Measurements from ENCODE around the gene ANOS1. TPM values are rescaled to one million over a fixed set of nuclear protein-coding genes. Genes with fewer than 3 reads are reported as not detected.

The ANOS1 gene
- total and polyA plus RNA-seq, 2 of the 13 experiments (the other 11 are each of a cell fraction or from before 2014, with no cell fraction given): not detected

- no peaks in the 10 kb centered on the region for H3K4me1 ChIP-seq (ENCODE audit: insufficient read depth, low read length)
- peak overlapping the region; percentile 47 for H3K4me2 ChIP-seq (ENCODE audit: low read depth, low read length)
- H3K9ac ChIP-seq (ENCODE audit: insufficient read depth, low read depth, low read length): no peak overlapping the region
- BruUV-seq (replicated peaks): no TSS peak
- POLR2A ChIA-PET: no interaction called here
- no peaks in the 10 kb centered on the region for H4K20me1 ChIP-seq (ENCODE audit: insufficient read depth, low read length)
- DNase-seq (ENCODE audit: low spot score) (no peak), FAIRE-seq (no peak), ATAC-seq (peak; percentile 19; the same call in 1 of the 3 replicates)
- in situ Hi-C loops (cut with HindIII; ENCODE audit: extremely low pct_ligation_motif_present, low pct_unique_long_range_greater_than_20kb) (no loop called here), intact Hi-C loops (cut with micrococcal nuclease; ENCODE audit: unreplicated experiment) (no loop called here)
- 82% methylated on average over 8 of the region's 69 CpGs for WGBS (ENCODE audit: low lambda C conversion rate)
- H3K36me3 ChIP-seq (replicated peaks in 1 of 2; ENCODE audit: control insufficient read depth in 1 of 2, insufficient read depth in 2 of 2, low read length in 2 of 2): no peaks in the 10 kb centered on the region
- CTCF ChIA-PET (ENCODE audit: low intra/inter-chr PET ratio, low total read pairs): no interaction called here
- no peaks in the 10 kb centered on the region for H3K79me2 ChIP-seq (ENCODE audit: insufficient read depth, low read length)
- H3K9me3 ChIP-seq (ENCODE audit: low read length): no peaks in the 10 kb centered on the region
- peak overlapping the region in 1 of 3 experiments; percentile 46; a peak in 1 of 6 replicates for H3K4me3 ChIP-seq (replicated peaks in 1 of 3; ENCODE audit: insufficient read depth in 1 of 3, low read depth in 2 of 3, low read length in 3 of 3)
- peaks cover 0 to 9% of the 10 kb centered on the region in 2 experiments; a peak in 1 of 5 replicates for H3K27me3 ChIP-seq (ENCODE audit: control insufficient read depth in 1 of 2, insufficient read depth in 2 of 2, low read length in 2 of 2)
- H3K27ac ChIP-seq (ENCODE audit: extremely low read length, insufficient read depth, low read length): no peak overlapping the region
- H2AFZ ChIP-seq (ENCODE audit: low read length): no peak overlapping the region
- TF ChIP-seq ZNF530 (CRISPR knock-in tag; IDR thresholded peaks at IDR 0.05; ENCODE audit: low read depth) (no peak), FLYWCH1 (CRISPR knock-in tag; IDR thresholded peaks at IDR 0.05) (no peak), POGK (CRISPR knock-in tag; conservative IDR thresholded peaks at IDR 0.05) (no peak), MXI1 (IDR thresholded peaks at IDR 0.05; ENCODE audit: borderline replicate concordance, low read depth, low read length) (no peak), HOMEZ (CRISPR knock-in tag; IDR thresholded peaks at IDR 0.05; ENCODE audit: low read depth) (no peak), DDIT3 (CRISPR knock-in tag; IDR thresholded peaks at IDR 0.05) (no peak), PAF1 (CRISPR knock-in tag; IDR thresholded peaks at IDR 0.05) (no peak), HIVEP1 (CRISPR knock-in tag; IDR thresholded peaks at IDR 0.05) (no peak), HNRNPK (IDR thresholded peaks at IDR 0.05; ENCODE audit: low read depth, low read length, poor library complexity, severe bottlenecking) (no peak), REPIN1 (CRISPR knock-in tag; IDR thresholded peaks at IDR 0.05; ENCODE audit: borderline replicate concordance, low read depth) (no peak), KDM3A (CRISPR knock-in tag; IDR thresholded peaks at IDR 0.05; ENCODE audit: low read depth) (no peak), ZNF562 (CRISPR knock-in tag; IDR thresholded peaks at IDR 0.05; ENCODE audit: borderline replicate concordance) (no peak), LRRFIP1 (CRISPR knock-in tag; conservative IDR thresholded peaks at IDR 0.05) (no peak)
- TF ChIP-seq, protein P1, sequence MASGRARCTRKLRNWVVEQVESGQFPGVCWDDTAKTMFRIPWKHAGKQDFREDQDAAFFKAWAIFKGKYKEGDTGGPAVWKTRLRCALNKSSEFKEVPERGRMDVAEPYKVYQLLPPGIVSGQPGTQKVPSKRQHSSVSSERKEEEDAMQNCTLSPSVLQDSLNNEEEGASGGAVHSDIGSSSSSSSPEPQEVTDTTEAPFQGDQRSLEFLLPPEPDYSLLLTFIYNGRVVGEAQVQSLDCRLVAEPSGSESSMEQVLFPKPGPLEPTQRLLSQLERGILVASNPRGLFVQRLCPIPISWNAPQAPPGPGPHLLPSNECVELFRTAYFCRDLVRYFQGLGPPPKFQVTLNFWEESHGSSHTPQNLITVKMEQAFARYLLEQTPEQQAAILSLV (CRISPR knock-in tag; IDR thresholded peaks at IDR 0.05; ENCODE audit: borderline replicate concordance): no peak
- TF ChIP-seq, protein P2, sequence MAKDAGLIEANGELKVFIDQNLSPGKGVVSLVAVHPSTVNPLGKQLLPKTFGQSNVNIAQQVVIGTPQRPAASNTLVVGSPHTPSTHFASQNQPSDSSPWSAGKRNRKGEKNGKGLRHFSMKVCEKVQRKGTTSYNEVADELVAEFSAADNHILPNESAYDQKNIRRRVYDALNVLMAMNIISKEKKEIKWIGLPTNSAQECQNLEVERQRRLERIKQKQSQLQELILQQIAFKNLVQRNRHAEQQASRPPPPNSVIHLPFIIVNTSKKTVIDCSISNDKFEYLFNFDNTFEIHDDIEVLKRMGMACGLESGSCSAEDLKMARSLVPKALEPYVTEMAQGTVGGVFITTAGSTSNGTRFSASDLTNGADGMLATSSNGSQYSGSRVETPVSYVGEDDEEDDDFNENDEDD (CRISPR knock-in tag; IDR thresholded peaks at IDR 0.05; ENCODE audit: borderline replicate concordance): no peak
These were observed 952 bp downstream of the ANOS1 start for GRCh38 chrX:8730812-8731558.

Data from HepG2 (cell line).